HepG2 (cell line): Measurements from ENCODE around the gene FETUB. TPM values are rescaled to one million over a fixed set of nuclear protein-coding genes. Genes with fewer than 3 reads are reported as not detected.

Source experiments
- ATF1 ChIP-seq: IDR thresholded peaks from 2 replicates; pipeline ENCODE4 v1.6.1; 2016; ENCODE audit warnings: mild to moderate bottlenecking, control low read depth
- CBX2 ChIP-seq, 2 experiments: fragments of 200-600 bp in 1 of 2; sonication (generic); formaldehyde crosslinking in 1 of 2; IDR thresholded peaks; 2 replicates each; pipeline versions ENCODE4 v1.7.0 to v1.8.1; 2018 to 2022; ENCODE audit warnings: low read depth in 2 of 2, low read length in 1 of 2, mild to moderate bottlenecking in 1 of 2, missing genetic modification reagents in 1 of 2
- CBX5 ChIP-seq: sonication (generic); formaldehyde crosslinking; IDR thresholded peaks from 2 replicates; pipeline ENCODE4 v1.4.0; 2020; ENCODE audit warnings: missing genetic modification reagents, borderline replicate concordance
- CCDC6 ChIP-seq: sonication (generic); formaldehyde crosslinking; IDR thresholded peaks from 2 replicates; pipeline ENCODE4 v1.8.1; 2022; ENCODE audit warnings: mild to moderate bottlenecking, missing genetic modification reagents, moderate library complexity
- DBP ChIP-seq: sonication (generic); formaldehyde crosslinking; IDR thresholded peaks from 2 replicates; pipeline ENCODE4 v1.4.0; 2020; ENCODE audit warnings: missing genetic modification reagents; ENCODE audit errors: not compliant biosample characterization
- ELK4 ChIP-seq: sonication (generic); formaldehyde crosslinking; IDR thresholded peaks from 2 replicates; pipeline ENCODE4 v1.9.0; 2021; ENCODE audit warnings: missing genetic modification reagents, borderline replicate concordance
- FOXM1 ChIP-seq: sonication (generic); formaldehyde crosslinking; IDR thresholded peaks from 2 replicates; pipeline ENCODE4 v1.5.0; 2020; ENCODE audit warnings: missing genetic modification reagents
- FOXP4 ChIP-seq: sonication (generic); formaldehyde crosslinking; IDR thresholded peaks from 2 replicates; pipeline ENCODE4 v1.4.0; 2020; ENCODE audit warnings: missing genetic modification reagents
- HOXA3 ChIP-seq: sonication (generic); formaldehyde crosslinking; IDR thresholded peaks from 2 replicates; pipeline ENCODE4 v1.5.0; 2020; ENCODE audit warnings: missing genetic modification reagents
- JDP2 ChIP-seq: sonication (generic); formaldehyde crosslinking; IDR thresholded peaks from 2 replicates; pipeline ENCODE4 v1.8.1; 2022; ENCODE audit warnings: missing genetic modification reagents, borderline replicate concordance
- KDM6A ChIP-seq: IDR thresholded peaks from 2 replicates; pipeline ENCODE4 v1.6.1; 2016; ENCODE audit warnings: low read depth
- RFXANK ChIP-seq: IDR thresholded peaks from 2 replicates; pipeline ENCODE4 v1.6.1; 2016
- RNF2 ChIP-seq: fragments of 450-650 bp; conservative IDR thresholded peaks from 2 replicates; pipeline ENCODE4 v1.6.1; 2016; ENCODE audit warnings: low read depth
- TEAD2 ChIP-seq: sonication (generic); formaldehyde crosslinking; IDR thresholded peaks from 2 replicates; pipeline ENCODE4 v1.9.0; 2021; ENCODE audit warnings: missing genetic modification reagents
- ZNF121 ChIP-seq: sonication (generic); formaldehyde crosslinking; IDR thresholded peaks from 2 replicates; pipeline ENCODE4 v1.5.0; 2020; ENCODE audit warnings: mild to moderate bottlenecking, missing genetic modification reagents
- ZNF205 ChIP-seq: IDR thresholded peaks from 2 replicates; pipeline ENCODE4 v1.6.1; 2018; ENCODE audit warnings: missing biosample characterization, missing genetic modification reagents
- ZNF34 ChIP-seq: sonication (generic); formaldehyde crosslinking; IDR thresholded peaks from 2 replicates; pipeline ENCODE4 v1.4.0; 2020; ENCODE audit warnings: mild to moderate bottlenecking, missing genetic modification reagents, borderline replicate concordance
- ZNF343 ChIP-seq: sonication (generic); formaldehyde crosslinking; IDR thresholded peaks from 2 replicates; pipeline ENCODE4 v1.4.0; 2020; ENCODE audit warnings: mild to moderate bottlenecking, missing genetic modification reagents
- ZNF496 ChIP-seq: sonication (generic); formaldehyde crosslinking; IDR thresholded peaks from 2 replicates; pipeline ENCODE4 v1.8.1; 2023; ENCODE audit warnings: mild to moderate bottlenecking, moderate library complexity, missing genetic modification reagents; ENCODE audit not compliant: insufficient replicate concordance
- ZNF572 ChIP-seq: sonication (generic); formaldehyde crosslinking; IDR thresholded peaks from 2 replicates; pipeline ENCODE4 v1.5.1; 2020; ENCODE audit warnings: mild to moderate bottlenecking, missing genetic modification reagents
- ZNF691 ChIP-seq: sonication (generic); formaldehyde crosslinking; IDR thresholded peaks from 2 replicates; pipeline ENCODE4 v1.4.0; 2020; ENCODE audit warnings: missing genetic modification reagents, low read depth, mild to moderate bottlenecking, borderline replicate concordance
- ZNF709 ChIP-seq: sonication (generic); formaldehyde crosslinking; IDR thresholded peaks from 2 replicates; pipeline ENCODE4 v1.5.0; 2020; ENCODE audit warnings: mild to moderate bottlenecking, missing genetic modification reagents
- ZNF740 ChIP-seq: sonication (generic); formaldehyde crosslinking; IDR thresholded peaks from 2 replicates; pipeline ENCODE4 v1.4.0; 2020; ENCODE audit warnings: missing genetic modification reagents
- ZNF75D ChIP-seq: sonication (generic); formaldehyde crosslinking; IDR thresholded peaks from 2 replicates; pipeline ENCODE4 v1.8.1; 2023; ENCODE audit warnings: missing genetic modification reagents, mild to moderate bottlenecking, borderline replicate concordance
- ZNF878 ChIP-seq: sonication (generic); formaldehyde crosslinking; IDR thresholded peaks from 2 replicates; pipeline ENCODE4 v1.8.1; 2023; ENCODE audit warnings: mild to moderate bottlenecking, missing genetic modification reagents, moderate library complexity
- ZNF883 ChIP-seq: sonication (generic); formaldehyde crosslinking; IDR thresholded peaks from 2 replicates; pipeline ENCODE4 v1.5.1; 2020; ENCODE audit warnings: mild to moderate bottlenecking, missing genetic modification reagents; ENCODE audit errors: not compliant biosample characterization
- polyA plus RNA-seq, 8 experiments: library from polyadenylated mRNA; depleted of rRNA in 3 of 8; stranded (reverse) in 7 of 8; unstranded in 1 of 8; fragments of >200 nt; fragmentation: Illumina TruSeq in 4 of 8; extraction: Trizol in 4 of 8; gene quantifications; 2 replicates each; pipeline versions ENCODE4 v1.2.1 to v1.2.3, GENCODE V29; 2011 to 2016; ENCODE audit warnings: low read depth in 4 of 8, missing spikeins in 1 of 8, mixed read lengths in 1 of 8; ENCODE audit not compliant: insufficient read depth in 1 of 8
- total RNA-seq, 5 experiments: library from RNA; depleted of rRNA; stranded (reverse); fragments of >200 nt; fragmentation: Illumina TruSeq; extraction: Trizol; gene quantifications; 2 replicates each; pipeline ENCODE4 v1.2.3, GENCODE V29; 2016; ENCODE audit warnings: low read depth in 1 of 5

The FETUB gene
- total and polyA plus RNA-seq, 2 of the 13 experiments (the other 11 are each of a cell fraction or from before 2014, with no cell fraction given): 2.1 to 4.4 TPM

GRCh38 chr3:186630950-186631641, 9.1 kb upstream of the FETUB start (continued):
- TF ChIP-seq TEAD2 (CRISPR knock-in tag): no peak
- TF ChIP-seq CBX5 (CRISPR knock-in tag): peak; percentile 61; the same call in 1 of the 2 replicates
- TF ChIP-seq ZNF75D (CRISPR knock-in tag): no peak
- TF ChIP-seq RFXANK (CRISPR knock-in tag): no peak
- TF ChIP-seq ZNF878 (CRISPR knock-in tag): peak; percentile 84
- TF ChIP-seq ZNF34 (CRISPR knock-in tag): no peak
- TF ChIP-seq ZNF709 (CRISPR knock-in tag): peak; percentile 50; the same call in 1 of the 2 replicates
- no peak for TF ChIP-seq RNF2
- TF ChIP-seq JDP2 (CRISPR knock-in tag): no peak
- peak; percentile 65; the same call in 1 of the 2 replicates for TF ChIP-seq ZNF205 (CRISPR knock-in tag)
- TF ChIP-seq ZNF343 (CRISPR knock-in tag): no peak
- peak; percentile 66; the same call in 1 of the 2 replicates for TF ChIP-seq KDM6A (CRISPR knock-in tag)
- peak; percentile 93 for TF ChIP-seq FOXP4 (CRISPR knock-in tag)
- no peak for TF ChIP-seq ATF1 (CRISPR knock-in tag)
- TF ChIP-seq DBP: no peak
- TF ChIP-seq ZNF496 (CRISPR knock-in tag): no peak
- no peak for TF ChIP-seq ZNF740 (CRISPR knock-in tag)
- TF ChIP-seq ZNF883 (CRISPR knock-in tag): no peak
- no peak for TF ChIP-seq CBX2 (IDR thresholded peaks at IDR 0.05; ENCODE audit: low read depth, low read length)
- no peak; the same call in 1 of the 2 replicates for TF ChIP-seq CBX2 (CRISPR knock-in tag; IDR thresholded peaks at IDR 0.05; ENCODE audit: low read depth)
- TF ChIP-seq HOXA3 (CRISPR knock-in tag): peak; percentile 75
- TF ChIP-seq ZNF121 (CRISPR knock-in tag): peak; percentile 78; the same call in 1 of the 2 replicates
- no peak for TF ChIP-seq ELK4 (CRISPR knock-in tag)
- TF ChIP-seq ZNF572: no peak
- TF ChIP-seq CCDC6 (CRISPR knock-in tag): peak; percentile 80
- no peak for TF ChIP-seq FOXM1 (CRISPR knock-in tag)
- no peak for TF ChIP-seq ZNF691 (CRISPR knock-in tag)
